DOHH2 (cell line): Measurements from ENCODE around the gene CACNA2D3.

Source experiments
- CTCF ChIP-seq: fragments of 200-600 bp; sonication (generic); IDR thresholded peaks from one replicate; pipeline ENCODE4 v1.5.1; 2014; ENCODE audit warnings: antibody characterized with exemption, mild to moderate bottlenecking, low read depth, low read length; ENCODE audit not compliant: poor library complexity, severe bottlenecking
- EZH2phosphoT487 ChIP-seq: fragments of 200-600 bp; sonication (generic); IDR thresholded peaks from 2 replicates; pipeline ENCODE4 v1.6.1; 2017; ENCODE audit warnings: borderline replicate concordance, mild to moderate bottlenecking, antibody characterized with exemption, low read length, moderate library complexity, mixed read lengths

GRCh38 chr3:54530944-54531343 is 408.6 kb downstream of the CACNA2D3 start:
- TF ChIP-seq CTCF (no peak), EZH2phosphoT487 (no peak)
